Sciatic nerve (tissue), 2 donors: Measurements from ENCODE around the gene CLUH. TPM values are rescaled to one million over a fixed set of nuclear protein-coding genes. Genes with fewer than 3 reads are reported as not detected.

Source experiments
- ATAC-seq: fragments of 200-7000 bp; cut with Tn5 transposase; one replicate; pipeline ENCODE4 v1.9.1; 2020; ENCODE audit warnings: mild to moderate bottlenecking, moderate library complexity
- DNase-seq: peaks from one replicate; pipeline ENCODE4 v3.0.0-alpha.2; 2020; ENCODE audit warnings: low spot score
- intact Hi-C: fragments of 100-400 bp; cut with DNase I; formaldehyde crosslinking; loops from one replicate; pipeline ENCODE4 v1.14.2; 2022
- microRNA-seq: library from miRNA; unstranded; fragments of <30 nt; microRNA quantifications from one replicate; pipeline ENCODE4 v1.2.0, GENCODE V29; 2020
- total RNA-seq: library from RNA; stranded (reverse); fragmentation: NEBNext Ultra II Directional; extraction: Animal tissue kit (Norgen Biotek cat#: 25700); gene quantifications from one replicate; pipeline ENCODE4 v1.2.1, GENCODE V29; 2021
- donor health status: DM: no; HTN: no; CAD: no.
- donor health status: DM: no; HTN: no; CAD: no.

The CLUH gene
- total RNA-seq, 1 donor from 2014 or later: 39.2 TPM

DNA sequence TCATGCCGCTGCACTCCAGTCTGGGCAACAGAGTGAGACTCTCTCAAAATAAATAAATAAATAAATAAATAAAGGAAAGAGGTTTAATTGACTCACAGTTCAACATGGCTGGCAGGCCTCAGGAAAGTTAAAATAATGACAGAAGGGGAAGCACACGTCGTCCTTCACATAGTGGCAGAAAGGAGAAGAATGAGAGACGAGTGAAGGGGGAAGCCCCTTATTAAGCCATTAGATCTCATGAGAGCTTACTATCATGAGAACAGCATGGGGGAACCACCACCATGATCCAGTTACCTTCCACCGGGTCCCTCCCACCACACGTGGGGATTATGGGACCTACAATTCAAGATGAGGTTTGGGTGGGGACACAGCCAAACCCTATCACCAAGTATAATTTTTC, 63.6 kb downstream of the CLUH start:
- intact Hi-C loops: no loop called here
- ATAC-seq (no peak), DNase-seq (no peak)

- intact Hi-C loops: no loop called here
- DNase-seq: no peak
- ATAC-seq: no peak
Observed at GRCh38 chr17:2644971-2645370, 66.6 kb downstream of the CLUH start.

Small RNA genes within 50 kb of the gene (microRNA-seq; reads per million reads assigned to microRNA genes)
- gene MIR1253: not detected
- gene MIR6776: not detected

Other genes starting within 250 kb of the CLUH start
- gene METTL16, start 199.9 kb downstream of the CLUH start, total RNA-seq: 39.0 TPM
- gene PAFAH1B1, start 118.1 kb downstream of the CLUH start, total RNA-seq: 160 TPM
- gene CCDC92B, start 37.9 kb upstream of the CLUH start, total RNA-seq: 0.27 TPM
- gene RAP1GAP2, start 84.7 kb upstream of the CLUH start, total RNA-seq: 8.4 TPM